GM19395 (cell line): Measurements from ENCODE around the gene BTBD2.
A peak's percentile ranks its signal among the peaks of the same experiment; 100 is the strongest.

ENCODE experiments used
- ATAC-seq: cut with Tn5 transposase; IDR thresholded peaks from one replicate; pipeline ENCODE4 v1.9.1; 2021; ENCODE audit warnings: mild to moderate bottlenecking, moderate library complexity; ENCODE audit not compliant: unreplicated experiment

BTBD2 gene

GRCh38 chr19:2050991-2051772 is 35.7 kb upstream of the BTBD2 start, which contains the start of gene MKNK2:
Gene MKNK2, minus strand, starts transcription at chr19:2051244. Its CDS starts 393 bp downstream, at chr19:2050851.
- peak; percentile 47 for ATAC-seq

GRCh38 chr19:2050349-2050990 is 35.0 kb upstream of the BTBD2 start:
- peak; percentile 1 for ATAC-seq

- no peak for ATAC-seq
Measured at GRCh38 chr19:2049741-2050348, 34.3 kb upstream of the BTBD2 start.

DNA sequence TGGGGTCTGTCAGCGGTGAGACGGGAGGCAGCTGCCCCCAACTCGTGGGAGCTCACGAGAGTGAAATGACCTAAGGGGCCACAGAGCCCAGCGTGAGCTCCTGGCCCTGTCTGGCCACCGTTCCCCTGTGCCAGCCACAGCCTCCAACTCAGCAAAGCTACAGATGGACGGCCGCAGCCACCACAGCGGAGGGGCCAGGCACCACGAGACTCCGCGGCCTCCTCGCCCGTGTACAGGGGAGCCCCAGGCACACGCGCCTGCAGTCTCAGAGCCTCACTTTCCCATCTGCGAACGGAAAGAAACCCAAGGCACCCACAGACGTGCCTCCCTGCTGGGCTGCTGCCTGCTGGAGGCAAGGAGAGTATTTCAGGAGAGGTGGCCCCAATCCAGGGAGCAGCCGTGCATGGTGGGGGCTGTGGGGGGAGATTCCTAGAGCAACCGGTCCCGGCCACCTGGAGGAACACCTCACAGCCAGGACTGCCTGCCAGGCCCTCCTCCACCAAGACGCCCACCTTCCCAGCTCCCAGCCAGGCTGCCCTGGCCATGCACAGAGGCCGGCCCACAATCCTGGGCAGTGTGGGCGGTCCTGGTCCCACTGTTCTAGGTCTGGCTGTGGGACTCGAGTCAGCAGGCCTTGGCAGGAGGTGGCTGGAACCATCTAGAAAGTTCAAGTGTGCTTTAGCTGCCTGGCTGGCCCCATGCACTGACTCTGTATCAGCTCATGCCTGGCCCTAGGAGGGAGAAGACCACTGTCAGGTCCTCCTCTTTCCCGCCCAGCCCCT is 33.6 kb upstream of the BTBD2 start:
- no peak for ATAC-seq

DNA sequence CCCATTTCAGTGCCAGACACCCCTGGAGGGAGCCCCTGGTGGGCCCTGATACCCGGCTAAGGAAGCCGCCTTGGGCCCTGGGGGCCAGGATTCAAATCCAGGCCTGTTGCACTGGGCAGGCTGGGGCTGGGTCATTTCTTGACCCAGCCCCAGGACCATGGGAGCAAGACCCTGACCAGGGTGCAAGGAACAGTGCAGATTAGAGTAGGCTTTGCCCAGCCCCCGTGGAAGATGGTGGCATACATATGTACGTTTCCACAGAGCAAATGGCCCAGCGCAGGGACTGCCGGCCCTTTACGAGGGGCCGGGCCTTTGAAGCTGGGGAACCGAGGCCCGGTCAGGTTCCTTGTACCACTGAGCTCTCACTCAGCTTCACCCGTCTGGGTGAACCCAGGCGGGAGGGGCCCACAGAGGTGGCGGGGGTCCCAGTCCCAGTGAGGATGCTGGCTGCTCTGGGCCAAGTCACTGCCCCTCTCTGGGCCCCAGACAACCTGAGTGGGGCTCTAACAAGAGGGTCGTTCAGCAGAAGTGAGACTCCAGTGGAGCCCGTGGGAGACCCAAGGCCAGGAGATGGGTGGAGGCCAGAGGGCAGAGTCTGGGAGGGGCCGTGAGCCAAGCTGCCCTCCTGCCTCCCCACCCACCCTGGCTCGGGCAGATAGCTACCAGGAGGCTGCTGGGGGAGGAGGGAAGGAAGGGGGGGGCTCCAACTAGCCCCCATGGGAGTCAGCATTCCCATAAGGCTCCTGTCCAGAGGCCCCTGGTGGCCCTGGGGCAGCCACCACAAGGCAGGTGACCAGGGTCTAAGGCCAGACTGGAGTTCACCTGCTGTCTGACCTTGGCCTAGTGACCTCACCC is 32.8 kb upstream of the BTBD2 start:
- no peak for ATAC-seq

DNA sequence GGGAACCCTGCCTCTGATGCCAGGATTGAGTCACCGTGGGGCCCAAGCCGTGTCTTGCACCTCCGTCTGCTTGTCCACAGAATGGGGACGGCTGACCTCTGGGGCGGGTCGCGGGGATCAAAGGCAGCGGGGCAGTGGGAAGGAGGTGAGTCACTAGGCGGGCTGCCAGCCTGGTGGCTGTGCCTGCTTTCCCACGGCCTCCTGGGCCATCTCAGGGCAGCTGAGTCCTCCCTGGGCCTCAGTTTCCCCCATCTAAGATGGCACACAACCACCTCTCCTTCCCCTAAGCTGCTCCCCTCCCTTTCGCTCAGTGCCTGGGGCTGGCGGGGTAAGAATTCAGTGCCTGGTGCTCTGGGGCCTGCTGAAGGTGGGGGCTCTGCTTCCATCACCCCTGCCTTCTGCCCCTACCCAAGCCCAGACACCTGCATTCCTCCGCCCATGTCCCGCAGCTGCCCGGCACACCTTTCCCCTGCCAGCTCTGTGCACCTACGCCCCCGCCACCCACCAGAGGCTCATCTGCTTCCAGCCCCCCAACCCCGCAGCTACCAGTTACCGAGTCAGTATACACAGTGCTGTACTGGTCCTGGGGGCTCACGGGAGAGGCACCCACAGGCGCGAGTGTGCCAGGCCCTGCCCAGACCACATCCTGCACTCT is 32.1 kb upstream of the BTBD2 start:
- no peak for ATAC-seq

DNA sequence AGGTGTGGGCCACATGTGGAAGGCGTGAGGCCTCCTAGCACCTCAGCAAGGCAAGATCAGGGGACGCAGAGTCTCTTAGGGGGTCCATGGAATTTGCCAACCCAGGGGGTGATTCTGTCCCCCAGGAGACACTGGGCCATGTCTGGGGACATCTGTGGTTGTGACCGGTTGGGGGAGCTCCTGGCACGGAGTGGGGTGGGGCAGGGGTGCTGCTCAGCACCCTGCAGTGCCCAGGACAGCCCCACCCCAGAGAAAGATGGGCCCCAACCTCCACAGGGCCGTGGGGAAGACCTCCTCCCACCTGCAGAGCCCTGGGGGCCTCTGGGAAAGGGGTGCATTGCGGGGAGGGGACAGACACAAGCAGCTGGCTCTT is 31.5 kb upstream of the BTBD2 start:
- ATAC-seq, result no peak

- no peak for ATAC-seq
Measured at GRCh38 chr19:2046046-2046907, 30.8 kb upstream of the BTBD2 start.

- ATAC-seq, result no peak
Measured at GRCh38 chr19:2045501-2046045, 30.1 kb upstream of the BTBD2 start.

GRCh38 chr19:2044709-2045500 is 29.4 kb upstream of the BTBD2 start:
- ATAC-seq, result no peak

GRCh38 chr19:2043961-2044708 is 28.6 kb upstream of the BTBD2 start:
- no peak for ATAC-seq

DNA sequence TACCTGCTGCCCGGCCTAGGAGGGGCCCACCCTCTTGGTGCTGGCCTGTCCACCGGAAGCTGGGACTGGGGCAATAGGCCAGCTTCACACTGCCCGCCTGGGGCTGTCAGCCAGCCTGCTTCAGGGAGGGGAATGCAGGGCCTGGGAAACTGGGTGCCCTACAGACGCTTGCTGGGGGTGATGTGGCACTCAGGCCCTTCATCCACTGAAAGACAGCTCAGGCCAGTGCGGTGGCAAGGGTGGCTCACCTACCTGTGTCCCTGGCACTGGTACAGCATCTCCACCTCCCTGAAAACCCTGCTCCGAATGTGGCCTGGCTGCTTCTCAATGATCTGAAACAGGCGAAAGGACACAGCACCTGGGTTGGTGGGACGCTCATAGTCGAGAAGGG is 27.7 kb upstream of the BTBD2 start:
- ATAC-seq, result no peak

DNA sequence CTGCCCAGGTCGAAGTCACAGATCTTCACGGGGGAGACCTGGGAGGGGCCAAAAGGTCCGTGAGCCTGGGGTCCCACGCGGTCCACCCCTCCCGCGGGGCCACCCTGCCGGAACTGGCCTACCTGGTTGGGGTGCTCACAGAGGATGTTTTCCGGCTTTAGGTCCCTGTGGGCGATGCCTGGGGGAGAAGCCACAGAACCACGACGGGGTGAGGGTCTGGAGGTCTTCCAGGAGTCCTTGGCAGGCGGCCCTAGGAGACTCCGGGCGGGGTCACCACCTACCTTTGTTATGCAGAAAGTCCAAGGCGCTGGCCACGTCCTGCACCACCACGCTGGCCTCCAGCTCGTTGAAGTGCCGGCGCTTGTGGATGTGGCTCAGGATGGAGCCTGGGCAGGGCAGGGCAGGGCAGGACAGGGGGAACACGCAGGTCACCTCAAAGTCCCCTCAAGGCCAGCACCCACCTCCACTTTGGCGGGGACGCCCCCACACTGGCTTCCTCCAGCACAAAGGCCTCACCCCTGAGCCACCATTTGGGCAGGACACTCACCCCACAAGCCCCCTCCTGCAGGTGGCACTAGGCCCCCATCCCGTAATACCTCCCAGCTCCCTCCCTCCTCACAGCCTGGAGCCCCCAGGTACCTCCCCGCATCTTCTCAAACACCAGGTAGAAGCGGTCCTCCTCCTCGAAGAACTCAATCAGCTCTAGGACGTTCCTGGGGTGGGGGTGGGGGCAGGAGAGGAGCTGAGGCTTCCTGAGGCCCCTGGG is 27.2 kb upstream of the BTBD2 start:
- ATAC-seq, result no peak

GRCh38 chr19:2041683-2042484 is 26.4 kb upstream of the BTBD2 start:
- ATAC-seq, result peak; percentile 65

GRCh38 chr19:2041433-2041682 is 25.8 kb upstream of the BTBD2 start:
- ATAC-seq, result no peak
